ENCODE measurements around the gene HSD11B1. TPM values are rescaled to one million over a fixed set of nuclear protein-coding genes. Genes with fewer than 3 reads are reported as not detected.
"Not testable (repeated sequence)": the region's sequence is repeated elsewhere in the genome, so short reads cannot be mapped to it uniquely, and the experiment has no call there.

The HSD11B1 gene
- total RNA-seq, 1 donor from 2014 or later: not detected

GRCh38 chr1:209691237-209691636 is 13.4 kb upstream of the HSD11B1 start:
- Mint-ChIP-seq H3K27me3 (ENCODE audit: low read depth) (peaks cover 48% of the 10 kb centered on the region), H3K4me3 (no peak overlapping the region), H3K4me1 (no peaks in the 10 kb centered on the region), H3K36me3 (ENCODE audit: low read depth) (no peaks in the 10 kb centered on the region), H3K27ac (ENCODE audit: unreplicated experiment) (no peak overlapping the region), H3K9me3 (no peaks in the 10 kb centered on the region)
- no peak for DNase-seq (ENCODE audit: low read depth, low spot score)
- no peak for TF ChIP-seq CTCF (conservative IDR thresholded peaks at IDR 0.05)

DNA sequence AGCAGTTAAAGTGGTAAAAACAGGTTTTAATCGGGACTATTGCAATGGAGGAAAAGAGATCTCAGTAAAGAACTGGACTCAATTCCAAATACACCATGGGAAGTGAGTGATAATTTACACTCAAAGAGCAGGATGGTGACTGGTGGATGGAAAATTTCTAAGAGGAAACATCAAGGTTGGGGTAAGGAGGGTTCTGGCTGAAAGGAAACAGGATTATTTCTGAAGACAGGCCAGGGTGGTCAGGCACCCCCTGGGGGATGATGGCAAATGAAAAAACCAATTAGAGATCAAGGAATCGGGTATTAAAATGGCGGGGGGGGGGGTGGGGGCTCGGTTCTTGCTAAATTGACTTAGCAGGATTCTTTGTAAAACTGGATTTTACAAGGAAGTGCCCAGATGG is 12.3 kb upstream of the HSD11B1 start:
- Mint-ChIP-seq H3K27me3 (ENCODE audit: low read depth) (peaks cover 58% of the 10 kb centered on the region), H3K9me3 (no peaks in the 10 kb centered on the region), H3K36me3 (ENCODE audit: low read depth) (no peaks in the 10 kb centered on the region), H3K27ac (ENCODE audit: unreplicated experiment) (no peak overlapping the region), H3K4me1 (no peaks in the 10 kb centered on the region), H3K4me3 (no peak overlapping the region)
- DNase-seq (ENCODE audit: low read depth, low spot score): no peak
- no peak for TF ChIP-seq CTCF (conservative IDR thresholded peaks at IDR 0.05)

DNA sequence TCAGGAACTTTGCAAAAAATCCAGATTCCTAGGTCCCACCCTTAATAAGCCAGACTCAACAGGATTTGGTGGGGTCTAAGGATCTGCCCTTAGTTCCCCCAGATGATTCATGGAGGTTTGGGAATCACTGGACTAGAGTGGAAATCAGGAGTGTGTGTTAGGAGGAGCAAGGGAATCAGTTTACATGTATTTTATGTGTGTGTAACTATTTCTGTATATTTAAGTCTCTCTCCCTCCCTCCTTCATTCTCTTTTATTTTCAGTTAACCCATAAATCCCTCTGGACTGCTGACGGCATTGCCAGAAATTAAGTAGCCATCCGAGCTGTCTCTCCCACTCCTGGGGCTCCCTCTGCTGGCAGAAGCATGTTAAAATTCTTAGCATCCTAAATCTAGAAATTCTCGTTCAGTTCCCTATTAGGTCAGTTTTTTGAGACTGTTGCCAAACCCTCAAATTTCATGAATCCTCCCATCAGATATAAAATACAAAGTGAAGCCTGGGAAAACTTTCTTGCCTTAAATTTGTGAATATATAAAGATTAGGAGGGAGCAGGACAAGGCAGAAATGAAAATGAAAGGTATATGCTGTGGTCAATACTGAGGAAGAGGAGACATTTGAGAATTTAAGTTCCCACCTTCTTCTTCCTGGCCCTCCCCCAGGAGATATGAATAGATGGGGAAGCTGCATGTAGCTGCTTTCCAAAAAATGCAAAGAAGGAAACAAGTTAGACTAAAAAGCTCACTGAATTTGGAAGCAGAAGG is 11.7 kb upstream of the HSD11B1 start:
- H3K4me3 Mint-ChIP-seq: no peak overlapping the region
- H3K27ac Mint-ChIP-seq (ENCODE audit: unreplicated experiment): no peak overlapping the region
- H3K4me1 Mint-ChIP-seq: no peaks in the 10 kb centered on the region
- H3K36me3 Mint-ChIP-seq (ENCODE audit: low read depth): no peaks in the 10 kb centered on the region
- peaks cover 61% of the 10 kb centered on the region for H3K27me3 Mint-ChIP-seq (ENCODE audit: low read depth)
- peak; percentile 79 for DNase-seq (ENCODE audit: low read depth, low spot score)
- no peaks in the 10 kb centered on the region for H3K9me3 Mint-ChIP-seq
- peak; percentile 95 for TF ChIP-seq CTCF (conservative IDR thresholded peaks at IDR 0.05)

- no peak for DNase-seq (ENCODE audit: low read depth, low spot score)
- peaks cover 68% of the 10 kb centered on the region for H3K27me3 Mint-ChIP-seq (ENCODE audit: low read depth)
- no peak overlapping the region for H3K4me3 Mint-ChIP-seq
- TF ChIP-seq CTCF (conservative IDR thresholded peaks at IDR 0.05): no peak
- no peaks in the 10 kb centered on the region for H3K36me3 Mint-ChIP-seq (ENCODE audit: low read depth)
- no peaks in the 10 kb centered on the region for H3K9me3 Mint-ChIP-seq
- H3K4me1 Mint-ChIP-seq: no peaks in the 10 kb centered on the region
- no peak overlapping the region for H3K27ac Mint-ChIP-seq (ENCODE audit: unreplicated experiment)
Measured at GRCh38 chr1:209696673-209697072, 8.0 kb upstream of the HSD11B1 start.

GRCh38 chr1:209697126-209697525 is 7.5 kb upstream of the HSD11B1 start:
- no peak for TF ChIP-seq CTCF (conservative IDR thresholded peaks at IDR 0.05)
- H3K4me1 Mint-ChIP-seq: no peaks in the 10 kb centered on the region
- no peak for DNase-seq (ENCODE audit: low read depth, low spot score)
- H3K9me3 Mint-ChIP-seq: no peaks in the 10 kb centered on the region
- no peak overlapping the region for H3K4me3 Mint-ChIP-seq
- H3K27ac Mint-ChIP-seq (ENCODE audit: unreplicated experiment): no peak overlapping the region
- H3K27me3 Mint-ChIP-seq (ENCODE audit: low read depth): peaks cover 71% of the 10 kb centered on the region
- no peaks in the 10 kb centered on the region for H3K36me3 Mint-ChIP-seq (ENCODE audit: low read depth)

GRCh38 chr1:209700686-209701085 is 4.0 kb upstream of the HSD11B1 start:
- H3K9me3 Mint-ChIP-seq; H3K36me3 Mint-ChIP-seq (ENCODE audit: low read depth): not testable (repeated sequence)
- peaks cover 43% of the 10 kb centered on the region for H3K27me3 Mint-ChIP-seq (ENCODE audit: low read depth)

More at GRCh38 chr1:209700686-209701085, 4.0 kb upstream of the HSD11B1 start:
- not testable (repeated sequence) for H3K4me3 Mint-ChIP-seq; H3K27ac Mint-ChIP-seq (ENCODE audit: unreplicated experiment); H3K4me1 Mint-ChIP-seq; DNase-seq (ENCODE audit: low read depth, low spot score)
